LNCAP (cell line): ENCODE measurements around the gene BAG5.

Source experiments
- TF ChIP-seq, protein P1 (sequence below): fragments of 450-650 bp; IDR thresholded peaks from 2 replicates; pipeline ENCODE4 v1.5.1; 2017; ENCODE audit warnings: mild to moderate bottlenecking

BAG5 gene

DNA sequence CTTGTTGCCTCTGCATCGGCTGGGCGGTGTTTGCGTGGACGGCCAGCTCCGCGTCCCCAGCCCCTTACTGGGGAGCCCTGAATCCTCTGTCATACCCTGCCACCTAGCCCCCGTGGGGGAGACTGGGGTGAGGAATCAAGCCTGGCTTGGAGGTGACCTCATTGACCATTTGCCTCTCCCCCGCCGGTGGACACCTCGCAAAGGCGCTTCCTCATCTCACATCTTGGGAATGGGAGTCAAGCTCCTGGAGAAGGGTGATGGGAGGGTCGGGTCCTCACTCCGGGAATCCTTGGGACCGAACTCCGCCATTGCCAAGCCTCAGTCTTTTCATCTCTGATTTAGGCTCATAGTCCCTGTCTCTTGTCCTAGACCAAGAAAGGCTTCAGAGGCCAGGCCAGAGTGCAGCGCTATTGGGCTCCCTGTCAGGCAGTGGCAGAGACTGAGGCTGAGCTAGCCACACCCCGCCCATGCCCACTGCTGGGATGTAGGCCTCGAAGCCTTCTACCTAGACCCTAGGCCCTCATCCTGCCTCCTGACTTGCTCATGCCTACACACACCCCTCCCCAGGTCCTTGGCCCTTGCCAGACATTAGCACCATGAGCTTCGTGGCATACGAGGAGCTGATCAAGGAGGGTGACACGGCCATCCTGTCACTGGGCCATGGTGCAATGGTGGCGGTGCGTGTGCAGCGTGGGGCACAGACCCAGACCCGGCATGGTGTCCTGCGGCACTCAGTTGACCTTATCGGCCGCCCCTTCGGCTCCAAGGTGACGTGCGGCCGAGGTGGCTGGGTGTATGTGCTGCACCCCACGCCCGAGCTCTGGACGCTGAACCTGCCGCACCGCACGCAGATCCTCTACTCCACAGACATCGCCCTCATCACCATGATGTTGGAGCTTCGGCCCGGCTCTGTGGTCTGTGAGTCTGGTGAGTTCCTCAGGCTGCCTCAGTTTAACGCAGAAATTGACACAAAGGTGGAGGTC, 32.8 kb downstream of the BAG5 start:
- TF ChIP-seq, protein P1, sequence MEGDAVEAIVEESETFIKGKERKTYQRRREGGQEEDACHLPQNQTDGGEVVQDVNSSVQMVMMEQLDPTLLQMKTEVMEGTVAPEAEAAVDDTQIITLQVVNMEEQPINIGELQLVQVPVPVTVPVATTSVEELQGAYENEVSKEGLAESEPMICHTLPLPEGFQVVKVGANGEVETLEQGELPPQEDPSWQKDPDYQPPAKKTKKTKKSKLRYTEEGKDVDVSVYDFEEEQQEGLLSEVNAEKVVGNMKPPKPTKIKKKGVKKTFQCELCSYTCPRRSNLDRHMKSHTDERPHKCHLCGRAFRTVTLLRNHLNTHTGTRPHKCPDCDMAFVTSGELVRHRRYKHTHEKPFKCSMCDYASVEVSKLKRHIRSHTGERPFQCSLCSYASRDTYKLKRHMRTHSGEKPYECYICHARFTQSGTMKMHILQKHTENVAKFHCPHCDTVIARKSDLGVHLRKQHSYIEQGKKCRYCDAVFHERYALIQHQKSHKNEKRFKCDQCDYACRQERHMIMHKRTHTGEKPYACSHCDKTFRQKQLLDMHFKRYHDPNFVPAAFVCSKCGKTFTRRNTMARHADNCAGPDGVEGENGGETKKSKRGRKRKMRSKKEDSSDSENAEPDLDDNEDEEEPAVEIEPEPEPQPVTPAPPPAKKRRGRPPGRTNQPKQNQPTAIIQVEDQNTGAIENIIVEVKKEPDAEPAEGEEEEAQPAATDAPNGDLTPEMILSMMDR = no peak

DNA sequence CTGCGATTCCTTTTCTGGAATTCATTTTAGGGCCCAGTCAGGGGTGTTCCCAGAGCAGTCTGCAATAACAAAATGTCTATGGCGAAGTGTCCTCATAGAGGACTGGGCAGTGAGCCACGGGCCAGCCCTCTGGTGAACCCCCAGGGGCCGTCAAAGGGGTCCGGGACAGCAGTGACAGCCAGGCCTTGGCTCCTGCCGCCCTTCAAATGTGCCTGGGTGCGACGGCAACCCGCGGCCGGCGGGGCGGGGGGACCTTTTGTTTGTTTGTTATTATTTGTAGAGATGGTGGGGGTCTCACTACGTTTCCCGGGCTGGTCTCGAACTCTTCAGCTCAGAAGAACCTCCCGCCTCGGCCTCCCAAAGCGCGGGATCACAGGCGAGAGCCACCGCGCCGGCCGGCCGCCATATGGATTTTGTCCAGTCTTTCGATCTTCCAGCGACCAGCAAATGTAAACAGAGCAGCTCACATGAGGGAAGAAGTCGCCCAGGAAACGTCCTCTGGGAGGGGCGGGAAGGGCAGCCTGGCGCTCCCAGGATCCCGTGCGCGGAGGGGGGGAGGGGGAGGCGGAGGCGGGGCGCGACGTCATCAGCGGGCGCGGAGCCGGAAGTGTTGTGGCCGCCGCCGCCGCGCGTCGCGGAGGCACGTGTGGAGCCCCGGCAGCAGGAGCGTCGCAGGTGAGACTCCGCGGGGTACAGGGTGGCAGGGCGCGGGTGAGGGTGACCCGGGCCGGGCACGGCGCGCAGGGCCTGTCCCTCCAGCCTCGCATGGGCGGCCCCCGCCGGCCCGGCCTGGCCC, 33.7 kb downstream of the BAG5 start, which contains the start of gene TRMT61A:
TRMT61A (plus strand) TSS at position 610 of the 796 bp plus-strand sequence. CDS start 783 bp downstream, outside the sequence.
- TF ChIP-seq, protein P1 = no peak

DNA sequence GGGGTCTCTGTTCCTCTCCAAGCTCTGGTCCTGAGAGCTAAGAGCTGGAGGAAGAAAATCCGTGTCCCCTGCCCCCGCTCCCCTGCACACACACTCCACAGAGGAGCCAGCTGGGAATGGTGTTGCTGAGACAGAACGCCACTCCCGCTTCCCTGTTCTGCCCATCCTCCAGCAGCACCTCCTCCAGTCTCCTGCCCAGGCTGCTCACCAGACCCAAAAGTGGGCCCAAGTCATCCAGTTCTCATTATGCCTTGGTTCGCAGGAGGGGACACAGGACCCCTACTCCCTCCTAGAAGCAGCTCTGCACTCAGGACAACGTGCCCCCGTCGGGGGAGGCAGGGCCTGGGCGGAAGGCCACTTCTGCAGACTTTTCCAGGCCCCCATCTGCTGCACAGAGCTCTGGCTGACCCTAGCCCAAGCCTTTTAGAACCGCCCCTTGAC, 34.3 kb downstream of the BAG5 start:
- TF ChIP-seq, protein P1 = no peak

DNA sequence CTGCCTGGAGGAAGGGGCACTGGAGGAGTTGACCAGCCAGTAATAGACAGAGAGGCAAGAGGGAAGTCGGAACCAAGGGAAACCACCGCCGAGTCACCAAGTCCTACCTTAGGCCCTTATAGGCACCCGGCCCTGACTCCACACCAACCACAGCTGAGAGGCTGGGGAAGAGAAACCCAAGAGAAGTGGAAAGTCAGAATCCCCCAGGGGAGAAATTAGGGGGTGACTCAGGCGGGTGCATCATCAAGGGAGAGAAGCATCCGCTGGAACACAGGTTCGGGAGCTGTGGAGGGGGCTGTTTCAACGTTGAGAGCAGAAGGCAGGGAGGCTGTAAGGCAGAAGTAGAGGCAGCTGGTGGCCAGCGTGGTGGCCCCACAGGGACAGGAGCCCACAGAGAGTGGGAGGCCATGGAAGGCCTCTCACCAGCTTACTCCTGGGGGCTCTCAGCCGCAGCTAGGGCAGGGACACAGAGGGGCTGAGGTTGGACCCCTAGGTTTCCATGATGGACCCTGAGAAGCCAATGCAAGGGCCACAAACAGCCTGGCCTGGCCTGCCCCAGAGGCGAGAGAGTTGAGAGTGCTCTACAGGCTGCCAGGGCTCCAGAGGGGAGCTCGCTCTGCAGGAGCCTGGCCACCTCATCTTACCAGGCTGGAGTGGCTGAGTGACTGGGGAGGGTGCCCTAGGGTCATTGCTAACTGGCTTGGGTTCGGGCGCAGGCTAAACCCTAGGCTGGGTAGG, 34.9 kb downstream of the BAG5 start:
- TF ChIP-seq, protein P1 = no peak

DNA sequence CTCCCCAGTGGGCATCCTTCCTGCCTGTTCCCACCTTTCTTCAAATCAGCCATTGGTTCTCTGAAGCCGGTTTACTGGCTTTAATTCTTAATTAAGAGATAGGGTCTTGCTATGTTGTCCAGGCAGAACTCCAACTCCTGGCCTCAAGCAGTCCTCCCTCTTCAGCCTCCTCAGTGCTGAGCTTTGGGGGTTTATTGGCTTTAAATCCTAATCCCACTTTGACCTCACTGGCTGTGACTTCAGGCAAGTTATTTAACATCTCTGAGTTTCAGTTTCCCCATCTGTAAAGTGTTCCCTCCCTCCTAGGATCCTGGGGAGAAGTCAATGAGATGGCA, 35.6 kb downstream of the BAG5 start:
- TF ChIP-seq, protein P1 = no peak

DNA sequence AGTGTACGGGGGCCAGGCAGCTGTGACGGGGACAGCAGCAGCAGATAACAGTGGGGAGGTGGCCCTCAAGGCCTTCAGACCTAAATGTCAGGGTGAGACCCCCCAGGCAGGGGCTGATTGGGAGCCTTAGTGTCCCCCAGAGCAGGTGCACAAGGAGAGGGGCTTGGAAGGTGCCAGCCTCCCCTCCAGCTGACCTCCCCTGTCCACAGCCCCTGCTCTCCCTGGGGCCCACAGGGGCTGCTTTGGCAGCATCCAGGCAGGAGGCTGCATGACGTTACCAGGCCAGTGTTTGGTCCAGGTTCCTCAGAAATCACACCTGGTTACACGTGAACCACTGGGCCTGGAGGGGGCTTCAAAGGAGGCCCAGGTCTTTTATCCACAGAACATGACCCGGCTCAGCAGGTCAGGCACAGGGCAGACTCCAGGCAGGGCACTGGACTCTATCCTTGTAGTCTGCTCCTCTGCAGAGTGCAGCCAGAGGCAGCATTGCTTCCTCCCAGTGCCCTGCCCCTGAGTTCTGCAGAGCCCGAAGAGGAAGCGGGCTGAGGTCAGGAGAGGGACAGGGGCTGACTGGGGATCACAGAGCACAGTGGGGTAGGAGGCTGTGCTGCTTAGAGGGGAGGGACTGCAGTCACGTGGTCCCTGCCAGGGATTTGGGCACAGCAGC, 36.1 kb downstream of the BAG5 start:
- TF ChIP-seq, protein P1 = no peak
